Suppressor macrophage treated with lipopolysaccharide for 1 hour (primary cell): ENCODE data around the gene NAA15.
"Not testable (repeated sequence)": the region's sequence is repeated elsewhere in the genome, so short reads cannot be mapped to it uniquely, and the experiment has no call there.

Experiments
- DNase-seq, 3 donors: peaks; one replicate each; pipeline ENCODE4 v3.0.0-alpha.2; 2020 to 2022

Gene NAA15

GRCh38 chr4:139367421-139368090, 66.3 kb downstream of the NAA15 start:
- DNase-seq: no peak

GRCh38 chr4:139368998-139369397, 67.7 kb downstream of the NAA15 start:
- DNase-seq: no peak

- DNase-seq: no peak
Observed at GRCh38 chr4:139374251-139374650, 72.9 kb downstream of the NAA15 start.

GRCh38 chr4:139386421-139386820, 85.1 kb downstream of the NAA15 start:
- no peak for DNase-seq

GRCh38 chr4:139389102-139389501, 87.8 kb downstream of the NAA15 start:
- DNase-seq: no peak

GRCh38 chr4:139389991-139390390, 88.7 kb downstream of the NAA15 start:
- DNase-seq: no peak

- no peak for DNase-seq
Observed at GRCh38 chr4:139391731-139392130, 90.4 kb downstream of the NAA15 start.

GRCh38 chr4:139392797-139393196, 91.5 kb downstream of the NAA15 start:
- DNase-seq: no peak

GRCh38 chr4:139401368-139401767, 100.1 kb downstream of the NAA15 start:
- DNase-seq: no peak

GRCh38 chr4:139402436-139402835, 101.1 kb downstream of the NAA15 start:
- no peak for DNase-seq

- no peak for DNase-seq
Observed at GRCh38 chr4:139403462-139403861, 102.2 kb downstream of the NAA15 start.

- DNase-seq: no peak
Observed at GRCh38 chr4:139410312-139410711, 109.0 kb downstream of the NAA15 start.

GRCh38 chr4:139414671-139415210, 113.4 kb downstream of the NAA15 start:
- DNase-seq: not testable (repeated sequence)

- peak; percentile 36 to 74 (median 61) for DNase-seq
Observed at GRCh38 chr4:139416073-139416673, 114.9 kb downstream of the NAA15 start.

GRCh38 chr4:139419388-139419914, 118.1 kb downstream of the NAA15 start:
- DNase-seq: peak; percentile 54 to 74 (median 58)

GRCh38 chr4:139420652-139421051, 119.3 kb downstream of the NAA15 start:
- DNase-seq: no peak

GRCh38 chr4:139436122-139436521, 134.8 kb downstream of the NAA15 start:
- DNase-seq: no peak

GRCh38 chr4:139438141-139438540, 136.8 kb downstream of the NAA15 start:
- DNase-seq: no peak

- no peak for DNase-seq
Observed at GRCh38 chr4:139441029-139441428, 139.7 kb downstream of the NAA15 start.

- DNase-seq: no peak
Observed at GRCh38 chr4:139443661-139444060, 142.4 kb downstream of the NAA15 start.

- DNase-seq: not testable (repeated sequence)
Observed at GRCh38 chr4:139444881-139445280, 143.6 kb downstream of the NAA15 start.

- not testable (repeated sequence) for DNase-seq
Observed at GRCh38 chr4:139447078-139447477, 145.8 kb downstream of the NAA15 start.

- no peak for DNase-seq
Observed at GRCh38 chr4:139450586-139450985, 149.3 kb downstream of the NAA15 start.

GRCh38 chr4:139451997-139452396, 150.7 kb downstream of the NAA15 start:
- no peak for DNase-seq
